HepG2 (cell line): ENCODE data around the gene DNPH1. TPM values are rescaled to one million over a fixed set of nuclear protein-coding genes. Genes with fewer than 3 reads are reported as not detected.
A peak's percentile ranks its signal among the peaks of the same experiment; 100 is the strongest.

Experiments
- ATF7 ChIP-seq, 2 experiments: fragments of 450-650 bp in 1 of 2; sonication (generic) in 1 of 2; formaldehyde crosslinking in 1 of 2; IDR thresholded peaks; 2 replicates each; pipeline versions ENCODE4 v1.4.0 to v1.6.1; 2016 to 2020; ENCODE audit warnings: antibody characterized with exemption in 1 of 2, mild to moderate bottlenecking in 1 of 2, missing genetic modification reagents in 1 of 2
- FOXJ3 ChIP-seq: sonication (generic); formaldehyde crosslinking; IDR thresholded peaks from 2 replicates; pipeline ENCODE4 v1.4.0; 2020; ENCODE audit warnings: missing genetic modification reagents, mild to moderate bottlenecking, borderline replicate concordance
- HHEX ChIP-seq: IDR thresholded peaks from 2 replicates; pipeline ENCODE4 v1.6.1; 2016; ENCODE audit warnings: control low read depth
- HNRNPLL ChIP-seq: fragments of 200-400 bp; formaldehyde crosslinking; IDR thresholded peaks from 2 replicates; pipeline ENCODE4 v1.6.1; 2017; ENCODE audit warnings: mild to moderate bottlenecking, low read depth, low read length; ENCODE audit not compliant: poor library complexity, severe bottlenecking
- NFIC ChIP-seq: IDR thresholded peaks from 2 replicates; pipeline ENCODE4 v1.6.1; 2012; ENCODE audit warnings: mild to moderate bottlenecking, low read length, inconsistent platforms
- SIX1 ChIP-seq: sonication (generic); formaldehyde crosslinking; IDR thresholded peaks from 2 replicates; pipeline ENCODE4 v1.4.0; 2020; ENCODE audit warnings: missing genetic modification reagents, borderline replicate concordance
- SIX4 ChIP-seq: sonication (generic); formaldehyde crosslinking; IDR thresholded peaks from 2 replicates; pipeline ENCODE4 v1.4.0; 2020; ENCODE audit warnings: missing genetic modification reagents
- SP2 ChIP-seq: sonication (generic); formaldehyde crosslinking; IDR thresholded peaks from 2 replicates; pipeline ENCODE4 v1.5.1; 2020; ENCODE audit warnings: mild to moderate bottlenecking, missing genetic modification reagents
- ZBTB21 ChIP-seq: sonication (generic); formaldehyde crosslinking; IDR thresholded peaks from 2 replicates; pipeline ENCODE4 v1.4.0; 2020; ENCODE audit warnings: missing genetic modification reagents
- ZFP62 ChIP-seq: sonication (generic); formaldehyde crosslinking; IDR thresholded peaks from 2 replicates; pipeline ENCODE4 v1.4.0; 2020; ENCODE audit warnings: missing genetic modification reagents
- ZNF816 ChIP-seq: sonication (generic); formaldehyde crosslinking; IDR thresholded peaks from 2 replicates; pipeline ENCODE4 v1.8.0; 2022; ENCODE audit warnings: missing genetic modification reagents, mild to moderate bottlenecking, borderline replicate concordance
- ZNF850 ChIP-seq: sonication (generic); formaldehyde crosslinking; conservative IDR thresholded peaks from 2 replicates; pipeline ENCODE4 v1.9.0; 2021; ENCODE audit warnings: mild to moderate bottlenecking, missing genetic modification reagents
- polyA plus RNA-seq, 8 experiments: library from polyadenylated mRNA; depleted of rRNA in 3 of 8; stranded (reverse) in 7 of 8; unstranded in 1 of 8; fragments of >200 nt; fragmentation: Illumina TruSeq in 4 of 8; extraction: Trizol in 4 of 8; gene quantifications; 2 replicates each; pipeline versions ENCODE4 v1.2.1 to v1.2.3, GENCODE V29; 2011 to 2016; ENCODE audit warnings: low read depth in 4 of 8, missing spikeins in 1 of 8, mixed read lengths in 1 of 8; ENCODE audit not compliant: insufficient read depth in 1 of 8
- total RNA-seq, 5 experiments: library from RNA; depleted of rRNA; stranded (reverse); fragments of >200 nt; fragmentation: Illumina TruSeq; extraction: Trizol; gene quantifications; 2 replicates each; pipeline ENCODE4 v1.2.3, GENCODE V29; 2016; ENCODE audit warnings: low read depth in 1 of 5
- TF ChIP-seq, protein P1 (sequence below): sonication (generic); formaldehyde crosslinking; IDR thresholded peaks from 2 replicates; pipeline ENCODE4 v1.4.0; 2020; ENCODE audit warnings: mild to moderate bottlenecking, missing genetic modification reagents
- TF ChIP-seq, protein P2 (sequence below): IDR thresholded peaks from 2 replicates; pipeline ENCODE4 v1.6.1; 2016; ENCODE audit warnings: low read depth, borderline replicate concordance
- TF ChIP-seq, protein P3 (sequence below): sonication (generic); formaldehyde crosslinking; IDR thresholded peaks from 2 replicates; pipeline ENCODE4 v1.5.0; 2020; ENCODE audit warnings: missing genetic modification reagents
- TF ChIP-seq, protein P4 (sequence below): sonication (generic); formaldehyde crosslinking; IDR thresholded peaks from 2 replicates; pipeline ENCODE4 v1.5.0; 2020; ENCODE audit warnings: missing genetic modification reagents
- TF ChIP-seq, protein P5 (sequence below): sonication (generic); formaldehyde crosslinking; IDR thresholded peaks from 2 replicates; pipeline ENCODE4 v1.4.0; 2020; ENCODE audit warnings: mild to moderate bottlenecking, missing genetic modification reagents
- TF ChIP-seq, protein P6 (sequence below): sonication (generic); formaldehyde crosslinking; IDR thresholded peaks from 2 replicates; pipeline ENCODE4 v1.8.0; 2022; ENCODE audit warnings: mild to moderate bottlenecking, missing genetic modification reagents

Gene DNPH1
- total and polyA plus RNA-seq, 2 of the 13 experiments (the other 11 are each of a cell fraction or from before 2014, with no cell fraction given), result 56.5 to 75.1 TPM

DNA sequence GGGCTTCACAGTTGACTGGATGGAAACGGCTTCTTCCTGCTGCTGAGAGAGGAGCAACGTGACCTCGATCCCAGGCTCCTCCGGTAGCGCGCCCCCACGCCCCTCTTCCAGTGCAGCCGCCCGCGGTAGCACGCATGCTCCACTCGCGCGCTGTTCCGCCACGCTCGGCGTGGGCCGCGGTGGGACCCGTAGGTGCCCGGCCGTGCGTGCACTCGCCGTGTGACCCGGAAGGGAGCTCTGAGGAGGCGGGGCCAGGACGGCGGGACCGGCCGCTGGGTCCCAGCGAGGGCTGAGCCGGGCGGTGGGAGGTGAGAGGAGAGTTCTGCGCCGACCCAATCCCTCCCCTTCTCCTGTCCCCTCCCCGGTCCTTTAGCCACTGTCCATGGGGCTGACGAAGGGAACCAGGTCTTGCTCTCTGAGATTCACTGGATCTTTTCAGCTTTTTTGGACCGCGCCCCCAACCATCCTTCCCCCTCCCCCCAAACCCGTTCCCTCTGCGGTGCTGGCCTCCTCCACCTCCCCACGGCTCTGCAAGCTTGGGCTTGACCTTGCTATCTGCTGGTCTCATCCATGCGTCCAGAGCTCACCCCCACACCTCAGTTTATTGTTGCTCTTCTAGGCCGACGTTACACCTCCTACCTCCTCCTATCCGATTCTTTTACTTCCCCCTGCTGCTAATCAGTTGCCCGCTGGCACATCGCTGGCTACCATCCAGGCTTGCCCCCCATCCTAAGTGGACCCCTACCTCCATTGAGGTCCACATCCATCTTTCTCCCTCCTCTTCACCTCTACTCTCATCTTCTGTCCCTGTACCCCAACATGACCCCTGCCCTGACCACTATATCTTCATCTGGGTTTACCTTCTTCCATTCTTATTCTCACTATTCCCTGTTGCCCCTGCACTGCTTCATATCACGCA lies 47.1 kb downstream of the DNPH1 start, which contains the start of gene CUL9 (continued):
- TF ChIP-seq, protein P1, sequence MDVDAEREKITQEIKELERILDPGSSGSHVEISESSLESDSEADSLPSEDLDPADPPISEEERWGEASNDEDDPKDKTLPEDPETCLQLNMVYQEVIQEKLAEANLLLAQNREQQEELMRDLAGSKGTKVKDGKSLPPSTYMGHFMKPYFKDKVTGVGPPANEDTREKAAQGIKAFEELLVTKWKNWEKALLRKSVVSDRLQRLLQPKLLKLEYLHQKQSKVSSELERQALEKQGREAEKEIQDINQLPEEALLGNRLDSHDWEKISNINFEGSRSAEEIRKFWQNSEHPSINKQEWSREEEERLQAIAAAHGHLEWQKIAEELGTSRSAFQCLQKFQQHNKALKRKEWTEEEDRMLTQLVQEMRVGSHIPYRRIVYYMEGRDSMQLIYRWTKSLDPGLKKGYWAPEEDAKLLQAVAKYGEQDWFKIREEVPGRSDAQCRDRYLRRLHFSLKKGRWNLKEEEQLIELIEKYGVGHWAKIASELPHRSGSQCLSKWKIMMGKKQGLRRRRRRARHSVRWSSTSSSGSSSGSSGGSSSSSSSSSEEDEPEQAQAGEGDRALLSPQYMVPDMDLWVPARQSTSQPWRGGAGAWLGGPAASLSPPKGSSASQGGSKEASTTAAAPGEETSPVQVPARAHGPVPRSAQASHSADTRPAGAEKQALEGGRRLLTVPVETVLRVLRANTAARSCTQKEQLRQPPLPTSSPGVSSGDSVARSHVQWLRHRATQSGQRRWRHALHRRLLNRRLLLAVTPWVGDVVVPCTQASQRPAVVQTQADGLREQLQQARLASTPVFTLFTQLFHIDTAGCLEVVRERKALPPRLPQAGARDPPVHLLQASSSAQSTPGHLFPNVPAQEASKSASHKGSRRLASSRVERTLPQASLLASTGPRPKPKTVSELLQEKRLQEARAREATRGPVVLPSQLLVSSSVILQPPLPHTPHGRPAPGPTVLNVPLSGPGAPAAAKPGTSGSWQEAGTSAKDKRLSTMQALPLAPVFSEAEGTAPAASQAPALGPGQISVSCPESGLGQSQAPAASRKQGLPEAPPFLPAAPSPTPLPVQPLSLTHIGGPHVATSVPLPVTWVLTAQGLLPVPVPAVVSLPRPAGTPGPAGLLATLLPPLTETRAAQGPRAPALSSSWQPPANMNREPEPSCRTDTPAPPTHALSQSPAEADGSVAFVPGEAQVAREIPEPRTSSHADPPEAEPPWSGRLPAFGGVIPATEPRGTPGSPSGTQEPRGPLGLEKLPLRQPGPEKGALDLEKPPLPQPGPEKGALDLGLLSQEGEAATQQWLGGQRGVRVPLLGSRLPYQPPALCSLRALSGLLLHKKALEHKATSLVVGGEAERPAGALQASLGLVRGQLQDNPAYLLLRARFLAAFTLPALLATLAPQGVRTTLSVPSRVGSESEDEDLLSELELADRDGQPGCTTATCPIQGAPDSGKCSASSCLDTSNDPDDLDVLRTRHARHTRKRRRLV (CRISPR knock-in tag), result no peak
- TF ChIP-seq, protein P2, sequence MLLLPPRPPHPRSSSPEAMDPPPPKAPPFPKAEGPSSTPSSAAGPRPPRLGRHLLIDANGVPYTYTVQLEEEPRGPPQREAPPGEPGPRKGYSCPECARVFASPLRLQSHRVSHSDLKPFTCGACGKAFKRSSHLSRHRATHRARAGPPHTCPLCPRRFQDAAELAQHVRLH (CRISPR knock-in tag), result peak; percentile 87; the same call in 1 of the 2 replicates
- TF ChIP-seq SP2 (peak; percentile 67), ZNF816 (CRISPR knock-in tag) (no peak), ZNF850 (CRISPR knock-in tag) (no peak), ZBTB21 (no peak), SIX4 (CRISPR knock-in tag) (no peak), HNRNPLL (peak; percentile 78), ZFP62 (CRISPR knock-in tag) (no peak; the same call in 1 of the 2 replicates), NFIC (no peak), SIX1 (peak; percentile 25; the same call in 1 of the 2 replicates), FOXJ3 (CRISPR knock-in tag) (no peak), ATF7 (IDR thresholded peaks at IDR 0.05) (no peak), ATF7 (CRISPR knock-in tag; IDR thresholded peaks at IDR 0.05) (peak; percentile 77; the same call in 1 of the 2 replicates), HHEX (CRISPR knock-in tag) (no peak)
- TF ChIP-seq, protein P3, sequence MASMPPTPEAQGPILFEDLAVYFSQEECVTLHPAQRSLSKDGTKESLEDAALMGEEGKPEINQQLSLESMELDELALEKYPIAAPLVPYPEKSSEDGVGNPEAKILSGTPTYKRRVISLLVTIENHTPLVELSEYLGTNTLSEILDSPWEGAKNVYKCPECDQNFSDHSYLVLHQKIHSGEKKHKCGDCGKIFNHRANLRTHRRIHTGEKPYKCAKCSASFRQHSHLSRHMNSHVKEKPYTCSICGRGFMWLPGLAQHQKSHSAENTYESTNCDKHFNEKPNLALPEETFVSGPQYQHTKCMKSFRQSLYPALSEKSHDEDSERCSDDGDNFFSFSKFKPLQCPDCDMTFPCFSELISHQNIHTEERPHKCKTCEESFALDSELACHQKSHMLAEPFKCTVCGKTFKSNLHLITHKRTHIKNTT (CRISPR knock-in tag), result no peak
- TF ChIP-seq, protein P4, sequence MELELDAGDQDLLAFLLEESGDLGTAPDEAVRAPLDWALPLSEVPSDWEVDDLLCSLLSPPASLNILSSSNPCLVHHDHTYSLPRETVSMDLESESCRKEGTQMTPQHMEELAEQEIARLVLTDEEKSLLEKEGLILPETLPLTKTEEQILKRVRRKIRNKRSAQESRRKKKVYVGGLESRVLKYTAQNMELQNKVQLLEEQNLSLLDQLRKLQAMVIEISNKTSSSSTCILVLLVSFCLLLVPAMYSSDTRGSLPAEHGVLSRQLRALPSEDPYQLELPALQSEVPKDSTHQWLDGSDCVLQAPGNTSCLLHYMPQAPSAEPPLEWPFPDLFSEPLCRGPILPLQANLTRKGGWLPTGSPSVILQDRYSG (CRISPR knock-in tag), result no peak
- TF ChIP-seq, protein P5, sequence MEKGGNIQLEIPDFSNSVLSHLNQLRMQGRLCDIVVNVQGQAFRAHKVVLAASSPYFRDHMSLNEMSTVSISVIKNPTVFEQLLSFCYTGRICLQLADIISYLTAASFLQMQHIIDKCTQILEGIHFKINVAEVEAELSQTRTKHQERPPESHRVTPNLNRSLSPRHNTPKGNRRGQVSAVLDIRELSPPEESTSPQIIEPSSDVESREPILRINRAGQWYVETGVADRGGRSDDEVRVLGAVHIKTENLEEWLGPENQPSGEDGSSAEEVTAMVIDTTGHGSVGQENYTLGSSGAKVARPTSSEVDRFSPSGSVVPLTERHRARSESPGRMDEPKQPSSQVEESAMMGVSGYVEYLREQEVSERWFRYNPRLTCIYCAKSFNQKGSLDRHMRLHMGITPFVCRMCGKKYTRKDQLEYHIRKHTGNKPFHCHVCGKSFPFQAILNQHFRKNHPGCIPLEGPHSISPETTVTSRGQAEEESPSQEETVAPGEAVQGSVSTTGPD, result no peak
- TF ChIP-seq, protein P6, sequence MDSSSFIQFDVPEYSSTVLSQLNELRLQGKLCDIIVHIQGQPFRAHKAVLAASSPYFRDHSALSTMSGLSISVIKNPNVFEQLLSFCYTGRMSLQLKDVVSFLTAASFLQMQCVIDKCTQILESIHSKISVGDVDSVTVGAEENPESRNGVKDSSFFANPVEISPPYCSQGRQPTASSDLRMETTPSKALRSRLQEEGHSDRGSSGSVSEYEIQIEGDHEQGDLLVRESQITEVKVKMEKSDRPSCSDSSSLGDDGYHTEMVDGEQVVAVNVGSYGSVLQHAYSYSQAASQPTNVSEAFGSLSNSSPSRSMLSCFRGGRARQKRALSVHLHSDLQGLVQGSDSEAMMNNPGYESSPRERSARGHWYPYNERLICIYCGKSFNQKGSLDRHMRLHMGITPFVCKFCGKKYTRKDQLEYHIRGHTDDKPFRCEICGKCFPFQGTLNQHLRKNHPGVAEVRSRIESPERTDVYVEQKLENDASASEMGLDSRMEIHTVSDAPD, result peak; percentile 38; the same call in 1 of the 2 replicates
